Measurements from ENCODE around the gene EMC9. TPM values are rescaled to one million over a fixed set of nuclear protein-coding genes. Genes with fewer than 3 reads are reported as not detected.

Gene EMC9
- polyA plus RNA-seq, 1 of the 3 experiments (the other 2 are of a cell fraction) = 19.3 TPM

DNA sequence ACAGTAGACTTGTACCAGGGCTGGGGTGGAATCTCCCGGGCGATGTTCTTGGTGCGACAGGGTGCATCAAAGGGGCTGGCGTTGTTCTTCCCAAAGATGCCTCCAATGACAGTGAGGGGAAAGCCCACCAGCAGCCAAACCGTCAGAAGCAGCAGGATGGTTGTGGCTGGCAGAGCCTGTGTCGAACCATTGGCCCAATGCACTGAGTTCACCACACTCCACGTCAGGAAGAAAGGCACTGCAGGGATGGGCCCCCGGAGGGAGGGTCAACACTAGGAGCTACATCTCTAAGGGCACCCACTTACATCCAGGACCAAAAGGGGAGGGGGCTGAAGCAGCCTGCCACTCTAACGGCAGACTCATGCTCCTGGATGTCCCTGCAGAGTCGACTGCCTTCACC, 49.0 kb upstream of the EMC9 start (continued):
- TF ChIP-seq, protein P1, sequence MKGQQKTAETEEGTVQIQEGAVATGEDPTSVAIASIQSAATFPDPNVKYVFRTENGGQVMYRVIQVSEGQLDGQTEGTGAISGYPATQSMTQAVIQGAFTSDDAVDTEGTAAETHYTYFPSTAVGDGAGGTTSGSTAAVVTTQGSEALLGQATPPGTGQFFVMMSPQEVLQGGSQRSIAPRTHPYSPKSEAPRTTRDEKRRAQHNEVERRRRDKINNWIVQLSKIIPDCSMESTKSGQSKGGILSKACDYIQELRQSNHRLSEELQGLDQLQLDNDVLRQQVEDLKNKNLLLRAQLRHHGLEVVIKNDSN (IDR thresholded peaks at IDR 0.05; ENCODE audit: borderline replicate concordance, low read depth) = no peak
- no peak for TF ChIP-seq FOXJ3 (CRISPR knock-in tag; IDR thresholded peaks at IDR 0.05)
- TF ChIP-seq FOSL2 (IDR thresholded peaks at IDR 0.05; ENCODE audit: borderline replicate concordance, low read depth) = no peak
- no peak for TF ChIP-seq EZH2phosphoT487 (IDR thresholded peaks at IDR 0.05; ENCODE audit: borderline replicate concordance, low read depth)

DNA sequence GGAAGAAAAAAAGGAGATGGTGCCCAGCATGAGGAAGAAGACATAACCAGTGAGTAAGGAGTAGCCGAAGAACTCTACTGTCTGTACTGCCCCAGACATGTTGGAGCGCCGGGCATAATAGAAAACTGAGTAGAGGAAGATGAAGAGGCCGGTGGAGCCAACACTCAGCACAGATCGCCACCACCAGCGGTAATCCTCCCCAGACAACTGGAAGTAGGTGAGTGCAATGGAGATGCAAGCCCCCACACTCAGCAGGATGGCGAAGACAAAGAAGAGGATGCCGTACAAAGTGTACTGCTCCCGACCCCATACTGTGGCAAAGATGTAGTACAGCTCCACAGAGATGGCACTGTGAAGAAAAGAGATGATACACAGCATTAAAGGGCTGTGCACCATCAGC, 48.1 kb upstream of the EMC9 start:
- H3K27me3 ChIP-seq (ENCODE audit: insufficient read depth) = no peaks in the 10 kb centered on the region
- H3K9me2 ChIP-seq = no peaks in the 10 kb centered on the region
- no peak overlapping the region for H3K4me3 ChIP-seq (ENCODE audit: low read depth in 2 of 2, low read length in 1 of 2)
- WGBS (ENCODE audit: low lambda C conversion rate) = 94% methylated on average over 9 of the region's 9 CpGs
- H3K27ac ChIP-seq (ENCODE audit: low read depth in 2 of 2, low read length in 1 of 2) = peak overlapping the region; percentile 72 to 82
- peaks cover 13% of the 10 kb centered on the region for H3F3A ChIP-seq (replicated peaks; ENCODE audit: insufficient read depth)
- H4K20me1 ChIP-seq (ENCODE audit: insufficient read depth) = no peaks in the 10 kb centered on the region
- peak overlapping the region; percentile 57; the same call in 1 of the 2 replicates for H3K9ac ChIP-seq
- ChIA-PET POLR2A (interaction anchor here (0.6 to 3.2 kb wide), 7 partner anchors 11 to 53 kb away, joined by 3 to 10 read pairs (median 5); partner anchors contain the start of genes CHMP4A, EMC9, PSME2 and RNF31), CTCF (interaction anchor here (0.7 to 2.6 kb wide), 5 partner anchors 9 to 131 kb away, joined by 3 to 8 read pairs (median 5); partner anchors contain the start of genes CIDEB and TINF2)
- peaks cover 35 to 54% of the 10 kb centered on the region in 2 experiments for H3K36me3 ChIP-seq (replicated peaks in 1 of 2; ENCODE audit: control insufficient read depth in 1 of 2, insufficient read depth in 2 of 2, low read length in 1 of 2)
- H3K79me2 ChIP-seq (ENCODE audit: insufficient read depth) = peaks cover 51% of the 10 kb centered on the region
- DNase-seq = no peak
- no peaks in the 10 kb centered on the region for H3K9me3 ChIP-seq
- peak overlapping the region; percentile 98 for H3K4me2 ChIP-seq
- TF ChIP-seq MXI1 (IDR thresholded peaks at IDR 0.05; ENCODE audit: low read depth, low read length) (no peak), FOSL2 (IDR thresholded peaks at IDR 0.05; ENCODE audit: borderline replicate concordance, low read depth) (no peak), YY1 (IDR thresholded peaks at IDR 0.05; ENCODE audit: low read depth) (no peak), RFX5 (IDR thresholded peaks at IDR 0.05; ENCODE audit: low read length) (no peak), TEAD4 (IDR thresholded peaks at IDR 0.05; ENCODE audit: borderline replicate concordance, insufficient read depth) (no peak), CHD2 (IDR thresholded peaks at IDR 0.05; ENCODE audit: low read length, partially characterized antibody) (no peak), RXRA (IDR thresholded peaks at IDR 0.05; ENCODE audit: borderline replicate concordance, low read depth) (no peak), POLR2AphosphoS5 (IDR thresholded peaks at IDR 0.05; ENCODE audit: low read depth, low read length) (no peak), GATA2 (CRISPR knock-in tag; IDR thresholded peaks at IDR 0.05) (no peak), SIN3A (IDR thresholded peaks at IDR 0.05; ENCODE audit: borderline replicate concordance, low read depth, low read length) (no peak), NFIC (IDR thresholded peaks at IDR 0.05; ENCODE audit: borderline replicate concordance) (no peak), JUND (IDR thresholded peaks at IDR 0.05) (no peak), RCOR1 (IDR thresholded peaks at IDR 0.05; ENCODE audit: low read length) (no peak)
- TF ChIP-seq, protein P2, sequence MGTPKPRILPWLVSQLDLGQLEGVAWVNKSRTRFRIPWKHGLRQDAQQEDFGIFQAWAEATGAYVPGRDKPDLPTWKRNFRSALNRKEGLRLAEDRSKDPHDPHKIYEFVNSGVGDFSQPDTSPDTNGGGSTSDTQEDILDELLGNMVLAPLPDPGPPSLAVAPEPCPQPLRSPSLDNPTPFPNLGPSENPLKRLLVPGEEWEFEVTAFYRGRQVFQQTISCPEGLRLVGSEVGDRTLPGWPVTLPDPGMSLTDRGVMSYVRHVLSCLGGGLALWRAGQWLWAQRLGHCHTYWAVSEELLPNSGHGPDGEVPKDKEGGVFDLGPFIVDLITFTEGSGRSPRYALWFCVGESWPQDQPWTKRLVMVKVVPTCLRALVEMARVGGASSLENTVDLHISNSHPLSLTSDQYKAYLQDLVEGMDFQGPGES (IDR thresholded peaks at IDR 0.05; ENCODE audit: low read depth, low read length) = no peak
- TF ChIP-seq, protein P1 (IDR thresholded peaks at IDR 0.05; ENCODE audit: borderline replicate concordance, low read depth) = no peak
- TF ChIP-seq, protein P3, sequence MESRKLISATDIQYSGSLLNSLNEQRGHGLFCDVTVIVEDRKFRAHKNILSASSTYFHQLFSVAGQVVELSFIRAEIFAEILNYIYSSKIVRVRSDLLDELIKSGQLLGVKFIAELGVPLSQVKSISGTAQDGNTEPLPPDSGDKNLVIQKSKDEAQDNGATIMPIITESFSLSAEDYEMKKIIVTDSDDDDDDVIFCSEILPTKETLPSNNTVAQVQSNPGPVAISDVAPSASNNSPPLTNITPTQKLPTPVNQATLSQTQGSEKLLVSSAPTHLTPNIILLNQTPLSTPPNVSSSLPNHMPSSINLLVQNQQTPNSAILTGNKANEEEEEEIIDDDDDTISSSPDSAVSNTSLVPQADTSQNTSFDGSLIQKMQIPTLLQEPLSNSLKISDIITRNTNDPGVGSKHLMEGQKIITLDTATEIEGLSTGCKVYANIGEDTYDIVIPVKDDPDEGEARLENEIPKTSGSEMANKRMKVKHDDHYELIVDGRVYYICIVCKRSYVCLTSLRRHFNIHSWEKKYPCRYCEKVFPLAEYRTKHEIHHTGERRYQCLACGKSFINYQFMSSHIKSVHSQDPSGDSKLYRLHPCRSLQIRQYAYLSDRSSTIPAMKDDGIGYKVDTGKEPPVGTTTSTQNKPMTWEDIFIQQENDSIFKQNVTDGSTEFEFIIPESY (IDR thresholded peaks at IDR 0.05; ENCODE audit: borderline replicate concordance, low read depth) = no peak
- TF ChIP-seq, protein P4, sequence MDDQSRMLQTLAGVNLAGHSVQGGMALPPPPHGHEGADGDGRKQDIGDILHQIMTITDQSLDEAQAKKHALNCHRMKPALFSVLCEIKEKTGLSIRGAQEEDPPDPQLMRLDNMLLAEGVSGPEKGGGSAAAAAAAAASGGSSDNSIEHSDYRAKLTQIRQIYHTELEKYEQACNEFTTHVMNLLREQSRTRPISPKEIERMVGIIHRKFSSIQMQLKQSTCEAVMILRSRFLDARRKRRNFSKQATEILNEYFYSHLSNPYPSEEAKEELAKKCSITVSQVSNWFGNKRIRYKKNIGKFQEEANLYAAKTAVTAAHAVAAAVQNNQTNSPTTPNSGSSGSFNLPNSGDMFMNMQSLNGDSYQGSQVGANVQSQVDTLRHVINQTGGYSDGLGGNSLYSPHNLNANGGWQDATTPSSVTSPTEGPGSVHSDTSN (IDR thresholded peaks at IDR 0.05) = no peak
- TF ChIP-seq, protein P5, sequence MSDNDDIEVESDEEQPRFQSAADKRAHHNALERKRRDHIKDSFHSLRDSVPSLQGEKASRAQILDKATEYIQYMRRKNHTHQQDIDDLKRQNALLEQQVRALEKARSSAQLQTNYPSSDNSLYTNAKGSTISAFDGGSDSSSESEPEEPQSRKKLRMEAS (IDR thresholded peaks at IDR 0.05; ENCODE audit: low read depth) = no peak
- TF ChIP-seq, protein P6, sequence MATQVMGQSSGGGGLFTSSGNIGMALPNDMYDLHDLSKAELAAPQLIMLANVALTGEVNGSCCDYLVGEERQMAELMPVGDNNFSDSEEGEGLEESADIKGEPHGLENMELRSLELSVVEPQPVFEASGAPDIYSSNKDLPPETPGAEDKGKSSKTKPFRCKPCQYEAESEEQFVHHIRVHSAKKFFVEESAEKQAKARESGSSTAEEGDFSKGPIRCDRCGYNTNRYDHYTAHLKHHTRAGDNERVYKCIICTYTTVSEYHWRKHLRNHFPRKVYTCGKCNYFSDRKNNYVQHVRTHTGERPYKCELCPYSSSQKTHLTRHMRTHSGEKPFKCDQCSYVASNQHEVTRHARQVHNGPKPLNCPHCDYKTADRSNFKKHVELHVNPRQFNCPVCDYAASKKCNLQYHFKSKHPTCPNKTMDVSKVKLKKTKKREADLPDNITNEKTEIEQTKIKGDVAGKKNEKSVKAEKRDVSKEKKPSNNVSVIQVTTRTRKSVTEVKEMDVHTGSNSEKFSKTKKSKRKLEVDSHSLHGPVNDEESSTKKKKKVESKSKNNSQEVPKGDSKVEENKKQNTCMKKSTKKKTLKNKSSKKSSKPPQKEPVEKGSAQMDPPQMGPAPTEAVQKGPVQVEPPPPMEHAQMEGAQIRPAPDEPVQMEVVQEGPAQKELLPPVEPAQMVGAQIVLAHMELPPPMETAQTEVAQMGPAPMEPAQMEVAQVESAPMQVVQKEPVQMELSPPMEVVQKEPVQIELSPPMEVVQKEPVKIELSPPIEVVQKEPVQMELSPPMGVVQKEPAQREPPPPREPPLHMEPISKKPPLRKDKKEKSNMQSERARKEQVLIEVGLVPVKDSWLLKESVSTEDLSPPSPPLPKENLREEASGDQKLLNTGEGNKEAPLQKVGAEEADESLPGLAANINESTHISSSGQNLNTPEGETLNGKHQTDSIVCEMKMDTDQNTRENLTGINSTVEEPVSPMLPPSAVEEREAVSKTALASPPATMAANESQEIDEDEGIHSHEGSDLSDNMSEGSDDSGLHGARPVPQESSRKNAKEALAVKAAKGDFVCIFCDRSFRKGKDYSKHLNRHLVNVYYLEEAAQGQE (IDR thresholded peaks at IDR 0.05; ENCODE audit: low read depth, low read length) = no peak
- H2AFZ ChIP-seq (ENCODE audit: low read depth) = peak overlapping the region; percentile 82; the same call in 1 of the 2 replicates
- peaks cover 12 to 23% of the 10 kb centered on the region in 2 experiments for H3K4me1 ChIP-seq (ENCODE audit: control insufficient read depth in 1 of 2, insufficient read depth in 2 of 2, low read depth in 1 of 2, low read length in 1 of 2)
